Measurements from ENCODE around the gene ZNF107. TPM values are rescaled to one million over a fixed set of nuclear protein-coding genes. Genes with fewer than 3 reads are reported as not detected.

ZNF107 gene
- 1 to 10 TPM; 9.0 to 9.7 TPM for total RNA-seq

- Histone ChIP-seq H3K27me3 (replicated peaks; ENCODE audit: insufficient read depth) (no peaks in the 10 kb centered on the region), H3K36me3 (no peaks in the 10 kb centered on the region), H3K9me3 (no peaks in the 10 kb centered on the region), H3K4me3 (peak within 1 kb of the TSS; percentile 70 to 71), H3K27ac (peak within 1 kb of the TSS; percentile 70 to 75), H3K4me1 (replicated peaks) (no peaks in the 10 kb centered on the region)
- intact Hi-C loops (cut with DNase I): loop anchor here (10.0 kb wide), 1 partner anchor 351 kb away; the partner anchor contains the start of gene ZNF736
- peak; percentile 95 for DNase-seq (ENCODE audit: low spot score)
- TF ChIP-seq POLR2A (IDR thresholded peaks at IDR 0.05) (peak; percentile 63), CTCF (IDR thresholded peaks at IDR 0.05) (no peak), POLR2AphosphoS5 (IDR thresholded peaks at IDR 0.05) (peak; percentile 88)
- under 1% methylated on average over 37 of the region's 37 CpGs for WGBS
Observed at GRCh38 chr7:64665980-64666662, at the start of gene ZNF107. Gene ZNF107 (plus strand): TSS chr7:64666133. CDS start chr7:64666283, 150 bp downstream.

- intact Hi-C loops (cut with DNase I): loop anchor here (1.0 kb wide), 1 partner anchor 436 kb away; no protein-coding TSS in a partner anchor
Observed at GRCh38 chr7:64618785-64619456, 47.0 kb upstream of the ZNF107 start.

GRCh38 chr7:64619705-64620104 is 46.2 kb upstream of the ZNF107 start:
- WGBS: 88% methylated on average over 1 of the region's 1 CpG
- Histone ChIP-seq H3K27me3 (replicated peaks; ENCODE audit: insufficient read depth) (no peaks in the 10 kb centered on the region), H3K4me1 (replicated peaks) (no peaks in the 10 kb centered on the region), H3K36me3 (no peaks in the 10 kb centered on the region), H3K4me3 (no peak overlapping the region), H3K9me3 (no peaks in the 10 kb centered on the region), H3K27ac (no peak overlapping the region)
- TF ChIP-seq CTCF (IDR thresholded peaks at IDR 0.05) (no peak), POLR2A (IDR thresholded peaks at IDR 0.05) (no peak)
- DNase-seq (ENCODE audit: low spot score): no peak
- intact Hi-C loops (cut with DNase I): loop anchor here (1.0 kb wide), 1 partner anchor 436 kb away; no protein-coding TSS in a partner anchor

More at GRCh38 chr7:64618785-64619456, 47.0 kb upstream of the ZNF107 start:
- Histone ChIP-seq H3K27me3 (replicated peaks; ENCODE audit: insufficient read depth) (no peaks in the 10 kb centered on the region), H3K27ac (no peak overlapping the region), H3K9me3 (no peaks in the 10 kb centered on the region), H3K36me3 (no peaks in the 10 kb centered on the region), H3K4me1 (replicated peaks) (no peaks in the 10 kb centered on the region), H3K4me3 (no peak overlapping the region)
- peak; percentile 33 for TF ChIP-seq POLR2AphosphoS5 (IDR thresholded peaks at IDR 0.05)
- TF ChIP-seq CTCF (IDR thresholded peaks at IDR 0.05): peak; percentile 39 to 73 (median 64)
- TF ChIP-seq POLR2A (IDR thresholded peaks at IDR 0.05): no peak
- peak; percentile 28 for DNase-seq (ENCODE audit: low spot score)
- 24% methylated on average over 6 of the region's 6 CpGs for WGBS

- Histone ChIP-seq H3K4me1 (replicated peaks) (no peaks in the 10 kb centered on the region), H3K4me3 (no peak overlapping the region), H3K27me3 (replicated peaks; ENCODE audit: insufficient read depth) (no peaks in the 10 kb centered on the region), H3K9me3 (no peaks in the 10 kb centered on the region), H3K36me3 (no peaks in the 10 kb centered on the region), H3K27ac (no peak overlapping the region)
- TF ChIP-seq CTCF (IDR thresholded peaks at IDR 0.05): no peak
- TF ChIP-seq POLR2A (IDR thresholded peaks at IDR 0.05): no peak
- no peak for TF ChIP-seq POLR2AphosphoS5 (IDR thresholded peaks at IDR 0.05)
- intact Hi-C loops (cut with DNase I): no loop called here
- no peak for DNase-seq (ENCODE audit: low spot score)
- 76% methylated on average over 2 of the region's 2 CpGs for WGBS
Observed at GRCh38 chr7:64621656-64622055, 44.3 kb upstream of the ZNF107 start.
